ENCODE results near the gene ELANE.
"Not testable (repeated sequence)": the region's sequence is repeated elsewhere in the genome, so short reads cannot be mapped to it uniquely, and the experiment has no call there.

Gene ELANE

DNA sequence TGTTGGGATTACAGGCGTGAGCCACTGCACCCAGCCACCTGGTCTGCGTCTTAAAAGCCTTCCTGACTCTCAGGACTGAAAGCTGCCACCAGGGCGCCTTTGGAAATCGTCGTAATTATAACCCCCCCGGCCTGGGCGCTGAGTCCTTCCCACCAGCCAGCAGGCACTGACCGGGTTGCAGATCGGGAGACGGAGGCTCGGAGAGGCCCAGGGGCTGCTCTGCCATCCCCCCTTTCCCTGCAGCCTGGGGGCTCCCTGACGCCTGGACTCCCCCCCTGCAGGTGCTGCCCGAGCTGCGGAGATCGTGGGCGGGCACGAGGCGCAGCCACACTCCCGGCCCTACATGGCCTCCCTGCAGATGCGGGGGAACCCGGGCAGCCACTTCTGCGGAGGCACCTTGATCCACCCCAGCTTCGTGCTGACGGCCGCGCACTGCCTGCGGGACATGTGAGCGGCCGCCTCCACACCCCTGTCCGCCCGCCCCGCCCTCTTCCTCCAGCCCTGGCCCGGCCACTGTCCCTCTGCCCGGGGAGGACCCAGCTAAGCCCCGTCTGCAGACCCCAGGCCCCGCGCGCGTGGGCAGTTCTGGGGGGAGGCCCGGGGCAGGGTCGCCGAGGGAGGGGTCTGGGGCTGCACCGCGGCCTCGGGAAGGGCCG is 8.8 kb upstream of the ELANE start:
- DNase-seq, result no peak

DNA sequence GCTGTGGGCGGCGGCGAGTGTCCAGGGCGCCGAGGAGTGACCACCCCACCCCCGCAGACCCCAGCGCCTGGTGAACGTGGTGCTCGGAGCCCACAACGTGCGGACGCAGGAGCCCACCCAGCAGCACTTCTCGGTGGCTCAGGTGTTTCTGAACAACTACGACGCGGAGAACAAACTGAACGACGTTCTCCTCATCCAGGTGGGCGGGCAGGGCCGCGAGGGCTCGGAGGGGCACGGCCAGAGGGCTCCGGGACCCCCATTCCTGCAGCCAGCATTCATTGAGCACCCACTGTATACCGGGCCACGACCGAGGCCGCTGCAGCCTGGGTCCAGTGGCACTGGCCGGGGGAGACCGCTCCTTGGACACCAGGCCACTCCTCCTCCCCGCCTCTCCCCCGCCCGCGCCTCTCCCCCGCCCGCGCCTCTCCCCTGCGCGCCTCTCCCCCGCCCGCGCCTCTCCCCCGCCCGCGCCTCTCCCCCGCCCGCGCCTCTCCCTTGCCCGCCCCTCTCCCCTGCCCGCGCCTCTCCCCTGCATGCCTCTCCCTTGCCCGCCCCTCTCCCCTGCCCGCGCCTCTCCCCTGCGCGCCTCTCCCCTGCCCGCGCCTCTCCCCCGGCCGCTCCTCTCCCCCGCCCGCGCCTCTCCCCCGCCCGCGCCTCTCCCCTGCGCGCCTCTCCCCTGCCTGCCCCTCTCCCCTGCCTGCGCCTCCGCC is 8.1 kb upstream of the ELANE start:
- DNase-seq, result no peak

DNA sequence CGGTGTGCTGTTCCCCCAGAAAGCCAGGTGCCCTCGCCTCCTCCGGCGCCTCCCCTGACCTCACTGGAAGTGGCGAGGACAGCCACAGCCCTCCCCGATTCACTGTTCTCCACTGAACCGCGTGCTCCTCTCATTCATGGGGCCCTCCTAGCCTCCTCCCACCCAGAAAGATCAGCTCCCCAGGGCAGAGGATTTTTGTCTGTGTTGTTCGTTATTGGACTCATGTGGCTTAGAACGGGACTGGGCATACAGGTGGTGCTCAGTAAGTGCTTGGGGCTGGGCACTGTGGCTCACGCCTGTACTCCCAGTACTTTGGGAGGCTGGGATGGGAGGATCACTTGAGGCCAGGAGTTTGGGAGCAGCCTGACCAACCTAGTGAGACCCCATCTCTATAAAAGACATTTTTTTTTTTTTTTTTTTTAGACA is 7.5 kb upstream of the ELANE start:
- no peak for DNase-seq

DNA sequence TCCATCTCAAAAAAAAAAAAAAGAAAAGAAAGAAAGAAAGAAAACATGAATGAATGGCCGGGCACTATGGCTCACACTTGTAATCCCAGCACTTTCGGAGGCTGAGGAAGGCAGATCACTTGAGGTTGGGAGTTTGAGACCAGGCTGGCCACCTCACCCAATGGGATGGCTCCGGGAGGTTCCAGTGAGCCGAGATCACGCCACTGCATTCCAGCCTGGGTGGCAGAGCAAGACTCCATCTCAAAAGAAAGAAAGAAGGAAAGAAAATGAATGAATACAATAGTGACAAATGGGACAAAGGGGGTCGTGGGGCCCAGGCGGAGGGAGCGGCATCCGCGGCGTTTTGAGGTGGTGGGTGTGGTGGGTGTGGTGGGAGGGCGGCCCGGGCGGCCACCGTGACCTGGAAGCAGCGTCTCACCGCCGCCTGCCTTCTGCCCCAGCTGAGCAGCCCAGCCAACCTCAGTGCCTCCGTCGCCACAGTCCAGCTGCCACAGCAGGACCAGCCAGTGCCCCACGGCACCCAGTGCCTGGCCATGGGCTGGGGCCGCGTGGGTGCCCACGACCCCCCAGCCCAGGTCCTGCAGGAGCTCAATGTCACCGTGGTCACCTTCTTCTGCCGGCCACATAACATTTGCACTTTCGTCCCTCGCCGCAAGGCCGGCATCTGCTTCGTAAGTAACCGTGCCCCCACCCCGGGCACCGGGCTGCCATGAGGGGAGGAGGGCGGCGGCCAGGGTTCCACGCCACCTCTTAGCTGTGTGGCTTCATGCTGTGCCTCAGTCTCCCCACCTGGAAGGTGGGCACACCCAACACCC is 6.2 kb upstream of the ELANE start:
- no peak for DNase-seq

DNA sequence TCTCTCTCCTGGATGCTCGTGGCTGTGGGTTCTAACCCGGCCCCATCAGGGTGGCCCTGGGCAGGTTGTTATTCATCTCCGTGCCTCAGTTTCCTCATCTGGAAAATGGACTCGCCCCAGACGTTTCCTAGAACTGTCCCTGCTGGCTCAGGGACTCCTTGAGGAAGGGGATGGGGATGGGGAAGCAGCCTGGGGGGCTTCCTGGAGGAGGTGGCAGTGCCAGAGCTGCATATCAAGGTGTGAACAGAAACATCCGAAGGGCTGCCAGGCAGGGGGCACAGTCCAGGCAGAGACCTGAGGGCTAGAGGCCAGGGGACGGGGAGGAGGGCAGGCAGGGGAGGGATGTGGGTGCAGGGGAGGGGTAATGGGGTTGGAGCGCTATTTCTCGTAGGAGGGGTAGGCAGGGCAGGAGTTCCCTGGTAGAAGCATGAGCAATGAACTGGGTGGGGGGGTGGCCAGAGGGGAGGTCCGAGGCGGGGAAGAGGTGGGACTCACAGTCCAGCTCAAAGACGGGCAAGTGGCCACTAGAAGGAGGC is 3.6 kb upstream of the ELANE start:
- DNase-seq, result no peak

DNA sequence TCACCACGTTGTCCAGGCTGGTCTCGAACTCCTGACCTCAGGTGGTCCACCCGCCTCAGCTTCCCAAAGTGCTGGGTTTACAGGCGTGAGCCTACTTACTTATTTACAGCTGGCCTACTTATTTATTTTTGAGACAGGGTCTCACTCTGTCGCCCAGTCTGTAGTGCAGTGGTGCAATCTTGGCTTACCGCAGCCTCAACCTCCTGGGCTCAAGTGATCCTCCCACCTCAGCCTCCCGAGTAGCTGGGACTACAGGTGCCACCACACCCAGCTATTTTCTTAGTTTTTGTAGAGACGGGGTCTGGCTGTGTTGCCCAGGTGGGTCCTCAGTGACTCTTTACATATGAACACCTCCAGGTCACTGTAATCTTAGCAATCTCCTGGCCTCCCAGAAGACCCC is 2.9 kb upstream of the ELANE start:
- not testable (repeated sequence) for DNase-seq

DNA sequence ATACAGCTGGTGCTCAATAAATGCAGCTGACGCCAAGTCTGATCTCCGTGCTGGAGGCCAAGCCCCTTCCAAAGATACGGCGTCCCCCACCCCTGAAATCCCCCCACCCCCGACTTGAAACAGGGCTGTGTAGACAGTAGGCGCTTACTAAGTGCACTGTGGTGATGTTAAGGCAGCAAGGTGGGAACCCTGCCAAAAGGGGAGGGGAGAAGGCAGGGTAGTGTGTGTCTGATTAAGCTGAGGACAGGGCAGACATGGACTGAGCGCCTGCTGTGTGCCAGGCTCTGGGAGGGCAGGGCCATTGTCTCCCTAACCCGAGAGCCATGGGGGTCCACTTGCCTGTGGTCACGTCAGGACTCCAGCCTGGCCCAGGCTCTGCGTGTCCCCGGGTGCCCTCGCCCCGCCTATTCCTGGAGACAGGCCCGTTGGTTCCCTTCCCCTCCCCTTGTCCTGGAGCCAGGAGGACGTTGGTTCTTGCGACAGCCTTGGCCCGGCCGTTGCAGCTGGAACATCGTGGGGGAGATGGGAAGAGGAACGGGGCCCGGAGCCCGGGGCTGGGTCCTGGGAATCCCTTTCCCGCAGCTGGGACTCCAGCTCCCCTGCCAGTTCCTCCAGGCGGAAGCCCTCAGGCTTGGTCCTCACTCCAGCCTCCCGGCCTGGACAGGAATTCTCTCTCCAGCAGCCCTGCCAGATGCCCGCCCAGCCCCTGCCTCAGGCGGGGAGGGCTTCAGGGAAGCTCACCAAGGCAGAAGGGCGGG is 1.7 kb upstream of the ELANE start:
- no peak for DNase-seq

DNA sequence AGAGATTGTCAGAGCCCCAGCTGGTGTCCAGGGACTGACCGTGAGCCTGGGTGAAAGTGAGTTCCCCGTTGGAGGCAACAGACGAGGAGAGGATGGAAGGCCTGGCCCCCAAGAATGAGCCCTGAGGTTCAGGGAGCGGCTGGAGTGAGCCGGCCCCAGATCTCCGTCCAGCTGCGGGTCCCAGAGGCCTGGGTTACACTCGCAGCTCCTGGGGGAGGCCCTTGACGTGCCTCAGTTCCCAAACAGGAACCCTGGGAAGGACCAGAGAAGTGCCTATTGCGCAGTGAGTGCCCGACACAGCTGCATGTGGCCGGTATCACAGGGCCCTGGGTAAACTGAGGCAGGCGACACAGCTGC is 1.1 kb upstream of the ELANE start:
- DNase-seq, result no peak

DNA sequence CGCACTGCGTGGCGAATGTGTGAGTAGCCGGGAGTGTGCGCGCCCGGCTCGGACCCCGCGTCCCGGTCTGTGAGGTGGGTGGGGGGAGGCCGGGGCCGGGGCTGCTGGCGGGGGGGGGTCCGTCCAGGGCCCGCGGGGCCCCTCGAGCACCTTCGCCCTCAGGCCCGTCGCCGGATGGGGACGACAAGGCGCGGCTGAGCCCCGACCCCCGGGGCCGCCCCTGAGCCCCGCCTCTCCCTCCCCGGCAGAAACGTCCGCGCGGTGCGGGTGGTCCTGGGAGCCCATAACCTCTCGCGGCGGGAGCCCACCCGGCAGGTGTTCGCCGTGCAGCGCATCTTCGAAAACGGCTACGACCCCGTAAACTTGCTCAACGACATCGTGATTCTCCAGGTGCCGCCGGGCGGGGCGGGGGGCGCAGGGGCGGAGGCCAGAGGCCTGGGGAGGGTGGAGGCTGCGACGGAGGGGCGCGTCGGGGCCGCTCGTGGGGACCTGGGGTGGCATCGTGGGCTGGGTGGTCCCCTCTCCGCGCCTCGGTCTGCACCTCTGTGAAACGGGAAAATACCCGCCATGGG is 997 bp downstream of the ELANE start:
- DNase-seq, result no peak

DNA sequence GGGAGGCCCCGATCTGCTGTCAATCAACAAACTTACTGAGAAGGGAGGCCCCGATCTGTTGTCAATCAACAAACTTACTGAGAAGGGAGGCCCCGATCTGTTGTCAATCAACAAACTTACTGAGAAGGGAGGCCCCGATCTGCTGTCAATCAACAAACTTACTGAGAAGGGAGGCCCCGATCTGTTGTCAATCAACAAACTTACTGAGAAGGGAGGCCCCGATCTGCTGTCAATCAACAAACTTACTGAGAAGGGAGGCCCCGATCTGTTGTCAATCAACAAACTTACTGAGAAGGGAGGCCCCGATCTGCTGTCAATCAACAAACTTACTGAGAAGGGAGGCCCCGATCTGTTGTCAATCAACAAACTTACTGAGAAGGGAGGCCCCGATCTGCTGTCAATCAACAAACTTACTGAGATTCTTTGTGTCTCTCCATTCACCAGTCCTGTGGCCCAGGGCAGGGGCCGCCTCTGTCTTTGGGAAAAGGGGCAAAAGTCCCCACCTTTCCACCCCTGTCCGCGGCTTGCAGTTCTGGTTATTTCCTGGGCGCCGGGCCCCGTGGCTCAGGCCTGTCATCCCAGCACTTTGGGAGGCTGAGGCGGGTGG is 1.6 kb downstream of the ELANE start:
- DNase-seq, result not testable (repeated sequence)

DNA sequence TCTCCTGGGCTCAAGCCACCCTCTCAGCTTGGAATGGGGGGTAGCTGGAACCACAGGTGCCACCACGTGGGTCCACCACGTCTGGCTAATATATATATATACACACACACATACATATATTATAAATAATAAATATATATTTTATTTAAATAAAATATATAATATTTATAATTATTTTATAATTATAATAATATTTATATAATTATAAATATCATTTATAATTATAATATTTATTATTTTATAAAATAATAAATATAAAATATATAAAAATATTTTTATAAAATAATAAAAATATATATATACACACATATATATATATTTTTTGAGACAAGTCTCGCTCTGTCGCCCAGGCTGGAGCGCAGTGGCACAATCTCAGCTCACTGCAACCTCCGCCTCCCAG is 2.4 kb downstream of the ELANE start:
- no peak for DNase-seq

DNA sequence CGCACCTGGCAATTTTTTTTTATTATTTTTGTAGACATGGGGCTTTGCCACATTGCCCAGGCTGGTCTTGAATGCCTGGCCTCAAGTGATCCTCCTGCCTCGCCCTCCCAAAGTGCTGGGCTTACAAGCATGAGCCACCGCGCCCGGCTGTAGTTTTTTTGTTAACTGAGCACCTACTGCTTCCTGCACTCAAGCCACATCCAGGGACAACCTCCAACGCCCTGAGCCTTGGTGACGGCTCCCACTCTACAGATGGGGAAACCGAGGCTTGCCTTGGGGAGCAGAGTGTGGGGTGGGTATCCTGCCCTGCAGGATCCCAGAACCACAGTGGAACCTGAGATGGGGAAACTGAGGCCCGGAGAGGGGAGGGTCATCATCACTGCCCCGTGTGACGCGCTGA is 3.0 kb downstream of the ELANE start:
- no peak for DNase-seq

DNA sequence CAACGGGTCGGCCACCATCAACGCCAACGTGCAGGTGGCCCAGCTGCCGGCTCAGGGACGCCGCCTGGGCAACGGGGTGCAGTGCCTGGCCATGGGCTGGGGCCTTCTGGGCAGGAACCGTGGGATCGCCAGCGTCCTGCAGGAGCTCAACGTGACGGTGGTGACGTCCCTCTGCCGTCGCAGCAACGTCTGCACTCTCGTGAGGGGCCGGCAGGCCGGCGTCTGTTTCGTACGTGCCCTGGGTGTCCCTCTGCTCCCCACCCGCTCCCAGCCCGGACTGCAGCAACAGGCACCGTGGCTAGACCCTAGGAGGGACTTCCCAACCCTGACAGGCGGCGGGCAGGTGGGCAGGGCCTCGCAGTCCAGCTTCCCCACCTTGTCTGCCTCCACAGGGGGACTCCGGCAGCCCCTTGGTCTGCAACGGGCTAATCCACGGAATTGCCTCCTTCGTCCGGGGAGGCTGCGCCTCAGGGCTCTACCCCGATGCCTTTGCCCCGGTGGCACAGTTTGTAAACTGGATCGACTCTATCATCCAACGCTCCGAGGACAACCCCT is 3.5 kb downstream of the ELANE start:
- DNase-seq, result no peak

DNA sequence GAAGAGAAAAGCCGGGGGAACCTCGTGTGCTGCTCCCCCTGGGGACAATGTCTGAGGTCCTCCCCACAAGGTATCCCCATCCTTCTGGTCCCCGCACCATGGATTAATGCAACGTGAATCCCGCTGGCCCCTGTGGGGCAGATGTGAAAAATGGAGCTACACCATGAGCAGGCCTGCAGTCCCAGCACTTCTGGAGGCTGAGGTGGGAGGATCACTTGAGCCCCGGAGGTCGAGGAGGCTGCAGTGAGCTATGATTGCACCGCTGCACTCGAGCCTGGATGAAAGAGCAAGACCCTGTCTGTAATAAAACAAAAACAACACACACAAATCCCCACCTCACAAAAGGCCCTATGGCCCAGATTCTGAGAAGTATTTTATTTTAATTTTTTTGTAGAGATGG is 6.2 kb downstream of the ELANE start:
- DNase-seq, result no peak

DNA sequence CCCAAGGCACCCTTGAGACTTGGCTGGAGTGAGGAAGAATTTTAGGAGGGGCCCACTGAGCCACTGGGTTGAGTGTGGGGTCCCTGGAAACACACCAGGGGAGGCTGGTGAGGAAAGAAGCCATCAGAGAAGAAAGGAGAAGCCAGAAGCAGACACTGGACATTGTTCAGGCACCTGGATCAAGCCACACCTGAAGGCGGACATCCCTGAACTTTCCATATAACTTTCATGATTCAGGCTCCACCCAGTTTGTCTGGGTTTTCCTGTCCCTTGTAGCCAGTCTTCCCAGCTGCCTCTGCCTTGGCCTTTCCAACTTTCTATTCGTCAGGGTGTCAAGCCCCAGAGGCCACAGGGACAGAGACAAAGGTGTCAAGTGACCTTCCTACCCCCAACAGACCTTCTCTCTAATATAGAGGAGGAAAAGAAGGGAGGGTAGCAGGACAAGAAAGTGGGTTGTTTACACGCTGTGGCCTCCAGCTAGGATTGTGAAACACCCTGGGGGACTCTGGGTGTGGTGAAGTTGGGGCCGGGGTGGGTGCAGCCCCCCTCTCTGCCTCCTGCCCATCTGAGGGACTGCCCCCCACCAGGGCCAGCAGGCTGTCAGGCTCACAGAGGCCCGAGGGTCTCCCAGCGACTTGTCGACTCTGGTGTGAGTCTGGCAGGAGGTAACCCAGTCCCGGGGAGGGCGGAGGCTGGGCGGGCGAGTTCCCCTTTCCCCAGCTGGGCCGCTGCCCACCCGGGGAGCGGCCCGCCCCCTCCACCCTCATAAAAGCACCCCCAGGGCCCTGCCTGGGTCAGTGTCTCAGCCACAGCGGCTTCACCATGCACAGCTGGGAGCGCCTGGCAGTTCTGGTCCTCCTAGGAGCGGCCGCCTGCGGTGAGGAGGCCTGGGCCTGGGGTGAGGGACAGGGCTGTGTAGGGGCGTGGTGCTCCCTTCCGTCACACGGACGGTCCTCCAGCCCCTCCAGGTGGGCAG is 7.1 kb downstream of the ELANE start, which contains the start of gene CFD:
Gene CFD, plus strand, starts transcription at position 797 of the 976 bp plus-strand sequence. Its CDS starts 26 bp downstream, at position 823.
- no peak for DNase-seq

DNA sequence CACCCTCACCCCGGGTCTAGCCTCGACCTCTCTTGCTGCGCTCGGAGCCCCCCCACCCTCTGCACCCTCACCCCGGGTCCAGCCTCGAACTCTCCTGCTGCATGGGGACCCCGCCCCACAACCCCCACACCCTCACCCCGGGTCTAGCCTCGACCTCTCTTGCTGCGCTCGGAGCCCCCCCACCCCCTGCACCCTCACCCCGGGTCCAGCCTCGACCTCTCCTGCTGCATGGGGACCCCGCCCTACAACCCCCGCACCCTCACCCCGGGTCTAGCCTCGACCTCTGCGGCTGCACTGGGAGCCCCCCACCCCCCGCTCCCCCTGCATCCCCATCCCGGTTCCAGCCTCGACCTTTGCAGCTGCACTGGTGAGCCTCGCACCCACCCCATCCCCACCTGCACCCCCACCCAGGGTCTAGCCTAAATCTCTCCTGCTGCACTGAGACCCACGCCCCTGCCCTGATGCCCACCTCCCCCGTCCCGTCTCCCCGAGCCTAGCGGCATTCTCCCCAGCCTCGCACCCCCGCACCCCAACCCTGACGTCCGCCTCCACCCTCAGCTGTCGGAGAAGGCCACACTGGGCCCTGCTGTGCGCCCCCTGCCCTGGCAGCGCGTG is 9.1 kb downstream of the ELANE start:
- no peak for DNase-seq

DNA sequence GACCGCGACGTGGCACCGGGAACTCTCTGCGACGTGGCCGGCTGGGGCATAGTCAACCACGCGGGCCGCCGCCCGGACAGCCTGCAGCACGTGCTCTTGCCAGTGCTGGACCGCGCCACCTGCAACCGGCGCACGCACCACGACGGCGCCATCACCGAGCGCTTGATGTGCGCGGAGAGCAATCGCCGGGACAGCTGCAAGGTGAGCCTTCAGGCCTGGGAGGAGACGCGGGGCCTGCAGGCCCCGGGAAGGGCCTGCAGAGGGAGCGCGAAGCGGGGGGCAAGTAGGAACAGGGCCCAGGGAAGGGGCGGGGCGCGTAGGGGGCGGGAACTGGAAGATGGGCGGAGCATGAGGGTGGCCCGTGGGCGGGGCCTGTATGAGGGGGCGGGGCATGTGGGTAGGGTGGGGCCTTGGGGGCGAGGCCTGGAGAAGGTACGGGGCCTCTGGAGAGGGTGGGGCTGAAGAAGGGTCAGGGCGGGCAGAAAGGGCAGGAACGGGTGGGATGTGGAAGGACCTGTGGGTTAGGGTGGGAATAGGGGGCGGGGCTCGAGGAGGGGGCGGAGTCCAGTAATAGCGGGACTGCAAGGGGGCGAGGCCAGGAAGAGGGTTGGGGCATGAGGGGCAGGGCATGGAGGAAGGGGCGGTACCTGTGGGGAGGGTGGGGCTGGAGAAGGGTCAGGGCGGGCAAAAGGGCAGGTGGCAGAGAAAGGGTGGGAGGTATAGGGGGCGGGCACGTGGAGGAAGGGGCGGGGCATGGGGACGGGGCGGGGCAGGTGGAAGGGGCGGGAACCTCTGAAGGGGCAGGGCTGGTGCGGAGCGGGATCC is 9.9 kb downstream of the ELANE start:
- peak; percentile 71 for DNase-seq

DNA sequence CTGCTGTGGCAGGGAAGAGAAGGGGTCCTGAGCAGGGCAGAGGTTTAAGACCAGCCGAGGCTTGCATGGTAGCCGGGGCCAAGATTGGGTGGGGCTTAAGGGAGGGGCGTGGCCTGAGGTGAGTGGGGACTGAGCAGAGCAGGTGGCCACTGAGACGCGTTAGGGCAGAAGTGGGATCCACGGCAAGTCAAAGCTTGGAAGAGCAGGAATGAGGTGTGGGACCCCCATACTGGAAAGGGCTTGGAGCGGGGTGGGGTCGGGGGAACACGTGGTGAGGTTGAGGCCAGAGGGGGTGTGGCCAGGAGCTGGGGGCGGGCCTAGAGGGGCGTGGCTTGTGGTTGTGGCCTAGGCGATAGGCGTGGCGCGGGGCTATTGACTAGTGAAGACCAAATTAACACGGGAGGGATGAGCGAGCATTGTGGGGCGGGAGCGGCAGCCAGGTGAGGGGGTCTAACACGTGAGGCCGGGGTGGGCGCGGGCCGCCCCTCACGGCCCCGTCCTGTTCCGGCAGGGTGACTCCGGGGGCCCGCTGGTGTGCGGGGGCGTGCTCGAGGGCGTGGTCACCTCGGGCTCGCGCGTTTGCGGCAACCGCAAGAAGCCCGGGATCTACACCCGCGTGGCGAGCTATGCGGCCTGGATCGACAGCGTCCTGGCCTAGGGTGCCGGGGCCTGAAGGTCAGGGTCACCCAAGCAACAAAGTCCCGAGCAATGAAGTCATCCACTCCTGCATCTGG is 10.6 kb downstream of the ELANE start:
- peak; percentile 67 for DNase-seq
